H7 (cell line): ENCODE results near the gene ARID4B. TPM values are rescaled to one million over a fixed set of nuclear protein-coding genes. Genes with fewer than 3 reads are reported as not detected.

Source experiments
- DNase-seq: peaks from one replicate; pipeline ENCODE4 v3.0.0; 2012
- H3K27me3 ChIP-seq: 2 replicates; pipeline ENCODE4 v1.6.0; 2011; ENCODE audit warnings: mild to moderate bottlenecking, low read length; ENCODE audit not compliant: control insufficient read depth, insufficient read depth
- H3K36me3 ChIP-seq: replicated peaks from 2 replicates; pipeline ENCODE4 v1.5.1; 2011; ENCODE audit warnings: low read length; ENCODE audit not compliant: control insufficient read depth, insufficient read depth
- H3K4me3 ChIP-seq: 2 replicates; pipeline ENCODE4 v1.5.1; 2011; ENCODE audit warnings: low read depth, mild to moderate bottlenecking, control low read depth, low read length, moderate library complexity; ENCODE audit not compliant: insufficient read depth
- total RNA-seq: library from RNA; depleted of rRNA; stranded (reverse); fragments of >200 nt; shearing (Covaris generic); gene quantifications from 2 replicates; pipeline ENCODE4 v1.2.3, GENCODE V29; 2014

ARID4B gene
- total RNA-seq, 1 experiment from 2014 or later, result 16.0 TPM

DNA sequence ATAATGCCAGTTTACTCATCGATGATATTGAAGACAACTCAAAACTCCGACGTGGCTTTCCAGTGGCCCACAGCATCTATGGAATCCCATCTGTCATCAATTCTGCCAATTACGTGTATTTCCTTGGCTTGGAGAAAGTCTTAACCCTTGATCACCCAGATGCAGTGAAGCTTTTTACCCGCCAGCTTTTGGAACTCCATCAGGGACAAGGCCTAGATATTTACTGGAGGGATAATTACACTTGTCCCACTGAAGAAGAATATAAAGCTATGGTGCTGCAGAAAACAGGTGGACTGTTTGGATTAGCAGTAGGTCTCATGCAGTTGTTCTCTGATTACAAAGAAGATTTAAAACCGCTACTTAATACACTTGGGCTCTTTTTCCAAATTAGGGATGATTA, 14.1 kb upstream of the ARID4B start:
- DNase-seq, result no peak
- H3K36me3 ChIP-seq, result peaks cover 3% of the 10 kb centered on the region
- no peaks in the 10 kb centered on the region for H3K27me3 ChIP-seq
- H3K4me3 ChIP-seq, result no peak overlapping the region

GRCh38 chr1:235341334-235341733, 13.4 kb upstream of the ARID4B start:
- no peak for DNase-seq
- Histone ChIP-seq H3K36me3 (peaks cover 6% of the 10 kb centered on the region), H3K27me3 (no peaks in the 10 kb centered on the region), H3K4me3 (no peak overlapping the region)

GRCh38 chr1:235339746-235340145, 11.8 kb upstream of the ARID4B start:
- Histone ChIP-seq H3K4me3 (no peak overlapping the region), H3K36me3 (peaks cover 6% of the 10 kb centered on the region), H3K27me3 (no peaks in the 10 kb centered on the region)
- no peak for DNase-seq

DNA sequence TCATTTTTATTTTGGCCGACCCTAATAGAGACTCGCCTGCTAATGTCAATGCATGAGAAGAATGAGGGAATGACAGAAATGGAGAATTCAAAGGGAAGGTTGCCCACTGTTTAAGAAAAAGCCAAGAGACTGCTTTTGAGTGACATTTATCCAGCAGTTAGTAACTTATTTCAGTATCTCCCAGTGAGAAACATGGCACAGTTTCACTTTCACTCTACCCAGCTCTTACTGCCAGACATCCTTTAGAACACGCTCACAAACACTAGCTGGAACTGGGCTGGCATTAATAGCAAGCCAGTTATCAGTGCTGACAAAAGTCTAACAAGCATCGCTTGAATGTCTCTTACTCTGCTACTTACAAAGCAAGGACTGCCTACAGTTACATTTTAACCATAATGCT, 8.9 kb upstream of the ARID4B start:
- no peak for DNase-seq
- no peaks in the 10 kb centered on the region for H3K27me3 ChIP-seq
- no peak overlapping the region for H3K4me3 ChIP-seq
- H3K36me3 ChIP-seq, result peaks cover 6% of the 10 kb centered on the region

GRCh38 chr1:235331401-235331800, 3.4 kb upstream of the ARID4B start:
- no peak for DNase-seq
- H3K4me3 ChIP-seq, result no peak overlapping the region
- no peaks in the 10 kb centered on the region for H3K27me3 ChIP-seq
- H3K36me3 ChIP-seq, result no peaks in the 10 kb centered on the region; the same call in 1 of the 2 replicates

DNA sequence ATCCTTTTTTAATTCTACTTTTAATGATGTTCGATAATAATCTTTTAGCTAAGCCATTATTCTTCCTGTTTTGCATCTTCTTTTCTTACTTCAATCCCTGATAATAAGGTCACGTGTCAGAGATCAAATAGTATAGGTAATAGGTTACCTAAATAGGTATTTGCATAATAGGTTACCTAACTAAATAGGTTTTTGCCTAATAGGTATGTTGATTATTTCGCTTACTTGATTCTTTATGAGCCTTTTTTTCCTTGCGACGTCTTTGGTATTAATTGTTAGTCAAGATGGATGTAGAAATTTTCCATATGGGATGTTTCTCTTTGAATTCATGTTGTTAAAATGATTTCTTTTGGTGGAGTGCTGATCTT, 2.9 kb upstream of the ARID4B start:
- no peak for DNase-seq
- Histone ChIP-seq H3K27me3 (no peaks in the 10 kb centered on the region), H3K36me3 (no peaks in the 10 kb centered on the region; the same call in 1 of the 2 replicates), H3K4me3 (no peak overlapping the region)

GRCh38 chr1:235329139-235329902, 1.3 kb upstream of the ARID4B start:
- H3K27me3 ChIP-seq, result no peaks in the 10 kb centered on the region
- DNase-seq, result no peak
- H3K36me3 ChIP-seq, result no peaks in the 10 kb centered on the region; the same call in 1 of the 2 replicates
- H3K4me3 ChIP-seq, result peak overlapping the region; percentile 74

GRCh38 chr1:235328271-235329138, 526 bp upstream of the ARID4B start, which contains the start of gene GGPS1:
Gene GGPS1 (plus strand): TSS chr1:235328570. CDS start chr1:235335265, 6,695 bp downstream.
- peak within 1 kb of the TSS; percentile 97 for H3K4me3 ChIP-seq
- no peaks in the 10 kb centered on the region for H3K27me3 ChIP-seq
- DNase-seq, result peak; percentile 95
- H3K36me3 ChIP-seq, result no peaks in the 10 kb centered on the region; the same call in 1 of the 2 replicates

GRCh38 chr1:235326719-235327558, 1.0 kb downstream of the ARID4B start:
- DNase-seq, result peak; percentile 67
- Histone ChIP-seq H3K27me3 (no peaks in the 10 kb centered on the region), H3K4me3 (peak overlapping the region; percentile 97), H3K36me3 (no peaks in the 10 kb centered on the region; the same call in 1 of the 2 replicates)

- DNase-seq, result no peak
Measured at GRCh38 chr1:235325854-235326253, 2.1 kb downstream of the ARID4B start.

GRCh38 chr1:235325139-235325538, 2.8 kb downstream of the ARID4B start:
- Histone ChIP-seq H3K4me3 (no peak overlapping the region), H3K36me3 (no peaks in the 10 kb centered on the region; the same call in 1 of the 2 replicates), H3K27me3 (no peaks in the 10 kb centered on the region)
- no peak for DNase-seq

More at GRCh38 chr1:235325854-235326253, 2.1 kb downstream of the ARID4B start:
- Histone ChIP-seq H3K4me3 (no peak overlapping the region; the same call in 1 of the 2 replicates), H3K36me3 (no peaks in the 10 kb centered on the region; the same call in 1 of the 2 replicates), H3K27me3 (no peaks in the 10 kb centered on the region)

DNA sequence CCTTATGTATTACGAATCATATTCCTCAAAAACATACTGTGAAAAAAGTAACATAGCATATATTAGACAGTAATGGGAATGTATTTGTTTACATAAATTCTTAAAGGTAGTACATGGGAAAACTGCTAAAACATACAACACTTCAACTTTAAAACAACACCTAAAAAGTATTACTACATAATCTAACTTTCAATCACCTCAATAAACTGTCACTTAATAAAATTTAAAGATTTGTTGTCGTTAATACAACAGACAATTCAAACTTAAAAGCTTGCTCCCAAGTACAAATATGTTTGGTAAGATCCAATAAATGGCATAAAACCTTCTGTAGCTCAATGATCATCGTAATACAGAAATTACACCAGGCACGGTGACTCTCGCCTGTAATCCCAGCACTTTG, 3.7 kb downstream of the ARID4B start:
- H3K4me3 ChIP-seq, result no peak overlapping the region
- H3K36me3 ChIP-seq, result no peaks in the 10 kb centered on the region; the same call in 1 of the 2 replicates
- DNase-seq, result no peak
- no peaks in the 10 kb centered on the region for H3K27me3 ChIP-seq

- DNase-seq, result no peak
- no peak overlapping the region for H3K4me3 ChIP-seq
- no peaks in the 10 kb centered on the region for H3K27me3 ChIP-seq
- H3K36me3 ChIP-seq, result peaks cover 4% of the 10 kb centered on the region
Measured at GRCh38 chr1:235320521-235321179, 7.3 kb downstream of the ARID4B start.

DNA sequence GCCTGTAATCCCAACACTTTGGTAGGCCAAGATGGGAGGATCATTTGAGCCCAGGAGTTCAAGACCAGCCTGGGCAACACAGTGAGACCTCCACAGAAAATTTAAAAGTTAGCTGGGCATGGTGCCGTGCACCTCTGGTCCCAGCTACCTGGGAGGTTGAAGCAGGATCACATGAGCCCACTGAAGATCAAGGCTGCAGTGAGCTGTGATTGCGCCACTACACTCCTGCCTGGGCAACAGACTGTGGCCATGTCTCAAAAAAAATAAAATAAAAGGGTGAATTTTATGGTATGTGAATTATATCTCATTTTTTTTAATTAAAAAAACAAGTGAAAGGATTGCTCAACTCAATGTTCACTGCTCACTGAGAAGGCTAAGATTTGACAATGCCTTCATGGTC, 8.7 kb downstream of the ARID4B start:
- Histone ChIP-seq H3K36me3 (peaks cover 4% of the 10 kb centered on the region), H3K27me3 (no peaks in the 10 kb centered on the region), H3K4me3 (no peak overlapping the region)
- DNase-seq, result no peak
